ENCODE results near the gene GSTM4. TPM values are rescaled to one million over a fixed set of nuclear protein-coding genes. Genes with fewer than 3 reads are reported as not detected.

GSTM4 gene
- total and polyA plus RNA-seq, 2 of the 8 experiments (the other 6 are each of a cell fraction or from before 2014, with no cell fraction given) = 11.3 to 31.4 TPM

DNA sequence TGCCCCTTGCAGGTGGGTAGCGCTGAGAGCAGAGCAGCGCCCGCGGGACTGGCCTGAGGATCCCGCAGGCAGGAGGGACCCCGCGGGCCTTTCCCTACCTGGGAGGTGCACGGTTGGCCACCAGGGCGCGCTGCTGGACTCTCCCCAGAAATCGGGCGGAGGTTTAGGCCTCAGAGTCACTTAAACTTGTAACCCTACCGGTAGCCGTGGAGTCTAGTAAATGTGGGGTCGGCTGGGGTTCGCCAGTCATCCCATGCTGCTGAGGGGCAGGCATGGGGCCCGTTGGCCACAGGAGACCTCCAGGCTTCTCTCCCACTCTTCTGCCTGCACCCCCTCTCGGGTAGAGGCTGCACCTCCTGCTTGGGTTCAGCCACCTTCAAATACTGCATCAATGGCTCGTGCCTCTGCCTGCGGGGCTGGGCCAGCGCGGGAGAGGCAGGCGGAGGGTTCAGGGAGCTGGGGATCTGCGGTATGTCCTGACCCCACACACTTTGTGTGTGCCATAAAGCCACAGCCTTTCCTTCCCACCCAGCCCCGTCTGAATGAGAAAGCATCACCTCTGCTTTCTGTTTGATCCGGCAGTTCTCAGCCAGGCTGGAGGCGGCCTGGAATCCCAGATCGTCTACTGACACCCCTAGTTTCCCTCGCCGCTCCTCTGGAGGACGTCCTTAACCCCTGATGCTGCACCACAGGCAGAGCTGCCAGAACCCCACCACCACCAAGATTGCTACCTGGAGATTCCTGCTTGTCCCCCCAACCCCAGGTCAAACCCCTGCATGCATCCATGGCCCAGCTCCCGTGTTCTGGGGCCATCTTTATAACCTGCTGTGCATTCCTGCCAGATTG is 12.3 kb upstream of the GSTM4 start (continued):
- TF ChIP-seq CHD2 (IDR thresholded peaks at IDR 0.05; ENCODE audit: low read length) = 0 out of 2 replicates have a peak, but pooled peaks have one; percentile 45
- TF ChIP-seq POLR2A (IDR thresholded peaks at IDR 0.05; ENCODE audit: control extremely low read depth in 1 of 2, low read depth in 2 of 2, low read length in 2 of 2) = no peak
- TF ChIP-seq, protein P1, sequence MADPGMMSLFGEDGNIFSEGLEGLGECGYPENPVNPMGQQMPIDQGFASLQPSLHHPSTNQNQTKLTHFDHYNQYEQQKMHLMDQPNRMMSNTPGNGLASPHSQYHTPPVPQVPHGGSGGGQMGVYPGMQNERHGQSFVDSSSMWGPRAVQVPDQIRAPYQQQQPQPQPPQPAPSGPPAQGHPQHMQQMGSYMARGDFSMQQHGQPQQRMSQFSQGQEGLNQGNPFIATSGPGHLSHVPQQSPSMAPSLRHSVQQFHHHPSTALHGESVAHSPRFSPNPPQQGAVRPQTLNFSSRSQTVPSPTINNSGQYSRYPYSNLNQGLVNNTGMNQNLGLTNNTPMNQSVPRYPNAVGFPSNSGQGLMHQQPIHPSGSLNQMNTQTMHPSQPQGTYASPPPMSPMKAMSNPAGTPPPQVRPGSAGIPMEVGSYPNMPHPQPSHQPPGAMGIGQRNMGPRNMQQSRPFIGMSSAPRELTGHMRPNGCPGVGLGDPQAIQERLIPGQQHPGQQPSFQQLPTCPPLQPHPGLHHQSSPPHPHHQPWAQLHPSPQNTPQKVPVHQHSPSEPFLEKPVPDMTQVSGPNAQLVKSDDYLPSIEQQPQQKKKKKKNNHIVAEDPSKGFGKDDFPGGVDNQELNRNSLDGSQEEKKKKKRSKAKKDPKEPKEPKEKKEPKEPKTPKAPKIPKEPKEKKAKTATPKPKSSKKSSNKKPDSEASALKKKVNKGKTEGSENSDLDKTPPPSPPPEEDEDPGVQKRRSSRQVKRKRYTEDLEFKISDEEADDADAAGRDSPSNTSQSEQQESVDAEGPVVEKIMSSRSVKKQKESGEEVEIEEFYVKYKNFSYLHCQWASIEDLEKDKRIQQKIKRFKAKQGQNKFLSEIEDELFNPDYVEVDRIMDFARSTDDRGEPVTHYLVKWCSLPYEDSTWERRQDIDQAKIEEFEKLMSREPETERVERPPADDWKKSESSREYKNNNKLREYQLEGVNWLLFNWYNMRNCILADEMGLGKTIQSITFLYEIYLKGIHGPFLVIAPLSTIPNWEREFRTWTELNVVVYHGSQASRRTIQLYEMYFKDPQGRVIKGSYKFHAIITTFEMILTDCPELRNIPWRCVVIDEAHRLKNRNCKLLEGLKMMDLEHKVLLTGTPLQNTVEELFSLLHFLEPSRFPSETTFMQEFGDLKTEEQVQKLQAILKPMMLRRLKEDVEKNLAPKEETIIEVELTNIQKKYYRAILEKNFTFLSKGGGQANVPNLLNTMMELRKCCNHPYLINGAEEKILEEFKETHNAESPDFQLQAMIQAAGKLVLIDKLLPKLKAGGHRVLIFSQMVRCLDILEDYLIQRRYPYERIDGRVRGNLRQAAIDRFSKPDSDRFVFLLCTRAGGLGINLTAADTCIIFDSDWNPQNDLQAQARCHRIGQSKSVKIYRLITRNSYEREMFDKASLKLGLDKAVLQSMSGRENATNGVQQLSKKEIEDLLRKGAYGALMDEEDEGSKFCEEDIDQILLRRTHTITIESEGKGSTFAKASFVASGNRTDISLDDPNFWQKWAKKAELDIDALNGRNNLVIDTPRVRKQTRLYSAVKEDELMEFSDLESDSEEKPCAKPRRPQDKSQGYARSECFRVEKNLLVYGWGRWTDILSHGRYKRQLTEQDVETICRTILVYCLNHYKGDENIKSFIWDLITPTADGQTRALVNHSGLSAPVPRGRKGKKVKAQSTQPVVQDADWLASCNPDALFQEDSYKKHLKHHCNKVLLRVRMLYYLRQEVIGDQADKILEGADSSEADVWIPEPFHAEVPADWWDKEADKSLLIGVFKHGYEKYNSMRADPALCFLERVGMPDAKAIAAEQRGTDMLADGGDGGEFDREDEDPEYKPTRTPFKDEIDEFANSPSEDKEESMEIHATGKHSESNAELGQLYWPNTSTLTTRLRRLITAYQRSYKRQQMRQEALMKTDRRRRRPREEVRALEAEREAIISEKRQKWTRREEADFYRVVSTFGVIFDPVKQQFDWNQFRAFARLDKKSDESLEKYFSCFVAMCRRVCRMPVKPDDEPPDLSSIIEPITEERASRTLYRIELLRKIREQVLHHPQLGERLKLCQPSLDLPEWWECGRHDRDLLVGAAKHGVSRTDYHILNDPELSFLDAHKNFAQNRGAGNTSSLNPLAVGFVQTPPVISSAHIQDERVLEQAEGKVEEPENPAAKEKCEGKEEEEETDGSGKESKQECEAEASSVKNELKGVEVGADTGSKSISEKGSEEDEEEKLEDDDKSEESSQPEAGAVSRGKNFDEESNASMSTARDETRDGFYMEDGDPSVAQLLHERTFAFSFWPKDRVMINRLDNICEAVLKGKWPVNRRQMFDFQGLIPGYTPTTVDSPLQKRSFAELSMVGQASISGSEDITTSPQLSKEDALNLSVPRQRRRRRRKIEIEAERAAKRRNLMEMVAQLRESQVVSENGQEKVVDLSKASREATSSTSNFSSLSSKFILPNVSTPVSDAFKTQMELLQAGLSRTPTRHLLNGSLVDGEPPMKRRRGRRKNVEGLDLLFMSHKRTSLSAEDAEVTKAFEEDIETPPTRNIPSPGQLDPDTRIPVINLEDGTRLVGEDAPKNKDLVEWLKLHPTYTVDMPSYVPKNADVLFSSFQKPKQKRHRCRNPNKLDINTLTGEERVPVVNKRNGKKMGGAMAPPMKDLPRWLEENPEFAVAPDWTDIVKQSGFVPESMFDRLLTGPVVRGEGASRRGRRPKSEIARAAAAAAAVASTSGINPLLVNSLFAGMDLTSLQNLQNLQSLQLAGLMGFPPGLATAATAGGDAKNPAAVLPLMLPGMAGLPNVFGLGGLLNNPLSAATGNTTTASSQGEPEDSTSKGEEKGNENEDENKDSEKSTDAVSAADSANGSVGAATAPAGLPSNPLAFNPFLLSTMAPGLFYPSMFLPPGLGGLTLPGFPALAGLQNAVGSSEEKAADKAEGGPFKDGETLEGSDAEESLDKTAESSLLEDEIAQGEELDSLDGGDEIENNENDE (IDR thresholded peaks at IDR 0.05; ENCODE audit: insufficient replicate concordance, low read length) = no peak
- TF ChIP-seq JUND (IDR thresholded peaks at IDR 0.05; ENCODE audit: low read length) = 0 out of 2 replicates have a peak, but pooled peaks have one; percentile 18
- peak; percentile 65; the same call in 1 of the 2 replicates for TF ChIP-seq GABPA (IDR thresholded peaks at IDR 0.05; ENCODE audit: borderline replicate concordance, insufficient read depth, low read length)
- no peak for TF ChIP-seq NRF1 (IDR thresholded peaks at IDR 0.05; ENCODE audit: low read depth, low read length)
- TF ChIP-seq ASH2L (IDR thresholded peaks at IDR 0.05; ENCODE audit: low read length) = peak; percentile 25
- no peak for TF ChIP-seq TAF7 (optimal IDR thresholded peaks at IDR 0.05; ENCODE audit: borderline replicate concordance, low read depth, low read length)
- peak; percentile 86; the same call in 1 of the 2 replicates for TF ChIP-seq RXRA (IDR thresholded peaks at IDR 0.05; ENCODE audit: insufficient read depth, low read depth, low read length)
- TF ChIP-seq YY1 (IDR thresholded peaks at IDR 0.05; ENCODE audit: low read depth, low read length) = peak; percentile 57; the same call in 1 of the 2 replicates
- 0 out of 2 replicates have a peak, but pooled peaks have one; percentile 11 for TF ChIP-seq CREB1 (IDR thresholded peaks at IDR 0.05)
